ENCODE results near the gene SH3PXD2B.
"Not testable (repeated sequence)": the region's sequence is repeated elsewhere in the genome, so short reads cannot be mapped to it uniquely, and the experiment has no call there.

The SH3PXD2B gene

GRCh38 chr5:172417983-172418630 is 36.2 kb downstream of the SH3PXD2B start:
- peak; percentile 81 for DNase-seq (ENCODE audit: low spot score)

GRCh38 chr5:172417130-172417841 is 37.0 kb downstream of the SH3PXD2B start:
- no peak for DNase-seq (ENCODE audit: low spot score)

- DNase-seq (ENCODE audit: low spot score): no peak
Measured at GRCh38 chr5:172415362-172416275, 38.7 kb downstream of the SH3PXD2B start.

- no peak for DNase-seq (ENCODE audit: low spot score)
Measured at GRCh38 chr5:172414531-172415361, 39.6 kb downstream of the SH3PXD2B start.

GRCh38 chr5:172413601-172414171 is 40.6 kb downstream of the SH3PXD2B start:
- no peak for DNase-seq (ENCODE audit: low spot score)

GRCh38 chr5:172412724-172413286 is 41.5 kb downstream of the SH3PXD2B start:
- DNase-seq (ENCODE audit: low spot score): no peak

GRCh38 chr5:172411484-172412072 is 42.7 kb downstream of the SH3PXD2B start:
- DNase-seq (ENCODE audit: low spot score): no peak

- DNase-seq (ENCODE audit: low spot score): no peak
Measured at GRCh38 chr5:172410662-172411483, 43.5 kb downstream of the SH3PXD2B start.

GRCh38 chr5:172410160-172410559 is 44.2 kb downstream of the SH3PXD2B start:
- no peak for DNase-seq (ENCODE audit: low spot score)

- DNase-seq (ENCODE audit: low spot score): not testable (repeated sequence)
Measured at GRCh38 chr5:172409477-172409876, 44.8 kb downstream of the SH3PXD2B start.

- DNase-seq (ENCODE audit: low spot score): no peak
Measured at GRCh38 chr5:172407822-172408221, 46.5 kb downstream of the SH3PXD2B start.

- no peak for DNase-seq (ENCODE audit: low spot score)
Measured at GRCh38 chr5:172407241-172407691, 47.1 kb downstream of the SH3PXD2B start.

GRCh38 chr5:172405226-172406107 is 48.9 kb downstream of the SH3PXD2B start:
- no peak for DNase-seq (ENCODE audit: low spot score)

- DNase-seq (ENCODE audit: low spot score): no peak
Measured at GRCh38 chr5:172404746-172405145, 49.6 kb downstream of the SH3PXD2B start.

GRCh38 chr5:172403817-172404216 is 50.5 kb downstream of the SH3PXD2B start:
- no peak for DNase-seq (ENCODE audit: low spot score)

- DNase-seq (ENCODE audit: low spot score): peak; percentile 88
Measured at GRCh38 chr5:172403189-172403796, 51.0 kb downstream of the SH3PXD2B start.

GRCh38 chr5:172402531-172403188 is 51.7 kb downstream of the SH3PXD2B start:
- no peak for DNase-seq (ENCODE audit: low spot score)

- not testable (repeated sequence) for DNase-seq (ENCODE audit: low spot score)
Measured at GRCh38 chr5:172402031-172402430, 52.3 kb downstream of the SH3PXD2B start.

Measured in putamen (tissue), 1 donor.